HEK293T (cell line): ENCODE results near the gene DUSP8.

Source experiments
- BHLHE40 ChIP-seq: fragments of 450-650 bp; IDR thresholded peaks from 2 replicates; pipeline ENCODE4 v1.6.1; 2016; ENCODE audit warnings: mild to moderate bottlenecking, moderate library complexity, borderline replicate concordance
- ELF4 ChIP-seq: fragments of 450-650 bp; IDR thresholded peaks from 2 replicates; pipeline ENCODE4 v1.6.1; 2017; ENCODE audit warnings: antibody characterized with exemption
- FOXA1 ChIP-seq: fragments of 450-650 bp; IDR thresholded peaks from 2 replicates; pipeline ENCODE4 v1.6.1; 2016; ENCODE audit warnings: mild to moderate bottlenecking
- FOXK2 ChIP-seq: fragments of 450-650 bp; IDR thresholded peaks from 2 replicates; pipeline ENCODE4 v1.6.1; 2016; ENCODE audit warnings: mild to moderate bottlenecking
- FOXM1 ChIP-seq: fragments of 450-650 bp; IDR thresholded peaks from 2 replicates; pipeline ENCODE4 v1.6.1; 2017; ENCODE audit warnings: mild to moderate bottlenecking, borderline replicate concordance
- LEF1 ChIP-seq: fragments of 450-650 bp; IDR thresholded peaks from 2 replicates; pipeline ENCODE4 v1.6.1; 2017; ENCODE audit warnings: mild to moderate bottlenecking, borderline replicate concordance
- SP1 ChIP-seq: fragments of 450-650 bp; IDR thresholded peaks from 2 replicates; pipeline ENCODE4 v1.6.1; 2017
- SUZ12 ChIP-seq: fragments of 450-650 bp; IDR thresholded peaks from 2 replicates; pipeline ENCODE4 v1.6.1; 2016; ENCODE audit warnings: mild to moderate bottlenecking
- TARDBP ChIP-seq: fragments of 450-650 bp; IDR thresholded peaks from 2 replicates; pipeline ENCODE4 v1.6.1; 2016
- ZNF384 ChIP-seq: fragments of 450-650 bp; IDR thresholded peaks from 2 replicates; pipeline ENCODE4 v1.6.1; 2016

GRCh38 chr11:1567721-1568100 is 4.4 kb downstream of the DUSP8 start:
- TF ChIP-seq TARDBP, result no peak
- TF ChIP-seq ELF4, result no peak
- TF ChIP-seq FOXA1, result no peak
- no peak for TF ChIP-seq FOXM1
- TF ChIP-seq BHLHE40, result no peak
- TF ChIP-seq LEF1, result no peak
- no peak for TF ChIP-seq ZNF384
- TF ChIP-seq FOXK2, result no peak
- TF ChIP-seq SP1, result no peak
- TF ChIP-seq SUZ12, result no peak
